NK-92 treated with Interleukin-12 subunit alpha and Interleukin-12 subunit beta, amount 100 ng/mL, for 24 hours (cell line): Measurements from ENCODE around the gene TENM4.

Source experiments
- DNase-seq: peaks from one replicate; lab custom pipeline; 2025; lab: John Stamatoyannopoulos, UW

Gene TENM4

GRCh38 chr11:79390477-79390876 is 50.4 kb downstream of the TENM4 start:
- no peak for DNase-seq

DNA sequence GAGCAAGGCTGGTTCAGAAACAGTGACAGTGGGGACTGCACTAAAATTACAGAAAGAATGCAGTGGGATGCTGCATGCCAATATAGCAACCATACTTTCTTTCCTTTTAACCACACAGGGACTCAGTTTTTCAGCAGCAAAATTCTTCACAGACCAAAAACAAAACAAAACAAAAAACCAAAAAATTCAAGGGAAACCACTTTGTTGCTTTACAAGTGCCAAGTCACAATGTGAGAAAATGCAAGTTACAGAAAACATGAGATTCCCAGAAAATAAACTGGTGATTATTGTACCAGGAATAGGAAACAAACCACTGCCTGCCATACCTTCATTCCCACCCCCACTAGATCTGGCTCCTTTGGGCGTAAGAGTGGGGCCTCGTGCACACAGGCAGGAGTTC is 52.6 kb downstream of the TENM4 start:
- DNase-seq = no peak

DNA sequence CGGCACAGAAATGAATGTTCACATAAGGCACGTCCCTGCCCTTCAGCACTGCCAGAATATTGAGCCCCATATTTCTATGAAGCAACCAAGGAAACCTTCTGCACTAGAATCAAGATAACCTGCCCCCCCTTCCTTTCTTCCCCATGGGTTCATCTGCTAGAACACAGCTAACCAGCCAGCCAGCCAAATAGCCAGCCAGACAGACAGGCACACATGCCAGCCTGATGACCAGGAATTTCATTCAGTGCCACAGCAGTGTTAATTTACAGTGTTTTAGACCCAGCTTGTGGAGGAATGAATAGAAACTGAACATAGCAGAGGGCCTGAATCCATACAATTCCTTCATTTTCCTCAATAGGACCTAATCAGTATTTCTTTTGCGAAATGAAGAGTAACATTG is 57.0 kb downstream of the TENM4 start:
- DNase-seq = no peak

GRCh38 chr11:79382301-79383050 is 58.4 kb downstream of the TENM4 start:
- DNase-seq = no peak

DNA sequence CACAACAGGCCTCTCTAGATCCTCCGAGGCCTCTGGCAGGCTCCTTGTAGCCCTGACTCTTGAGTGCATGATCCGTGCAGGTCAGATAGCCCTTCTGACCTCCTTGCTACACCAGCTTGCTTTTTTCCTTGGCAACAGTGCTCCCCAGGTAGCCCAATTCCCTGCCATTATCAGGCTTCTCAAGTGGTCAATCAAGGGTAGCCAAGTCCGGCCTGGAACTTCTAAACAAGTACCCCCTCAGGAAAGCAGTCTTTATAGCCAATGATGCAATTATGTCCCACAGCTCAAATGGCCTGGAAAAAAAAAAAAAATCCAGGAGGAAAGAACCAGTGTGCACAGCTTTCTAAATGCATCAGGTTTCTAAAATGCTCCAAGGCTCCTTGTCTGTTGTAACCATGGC is 59.8 kb downstream of the TENM4 start:
- no peak for DNase-seq

DNA sequence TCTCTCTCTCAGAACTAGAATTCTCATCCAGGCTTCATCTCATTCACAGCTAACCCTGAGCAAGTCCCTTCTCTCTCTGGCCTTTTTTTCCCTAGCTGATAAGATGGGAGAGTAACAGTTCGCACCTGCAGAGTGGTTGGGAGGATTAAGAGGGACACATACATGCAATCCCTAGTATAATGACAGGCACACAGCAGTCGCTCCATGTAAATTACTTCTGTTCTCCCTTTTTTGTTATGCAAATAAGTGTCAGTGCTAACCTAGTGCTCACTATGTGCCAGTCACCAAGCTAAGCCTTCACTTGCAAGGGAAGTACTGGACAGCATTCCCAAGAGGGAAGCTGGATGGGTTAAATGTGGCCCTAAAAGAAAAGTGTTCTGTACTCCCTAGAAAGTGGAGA is 63.4 kb downstream of the TENM4 start:
- no peak for DNase-seq

GRCh38 chr11:79375818-79376550 is 64.8 kb downstream of the TENM4 start:
- DNase-seq = no peak

- no peak for DNase-seq
Observed at GRCh38 chr11:79374727-79375126, 66.1 kb downstream of the TENM4 start.

- no peak for DNase-seq
Observed at GRCh38 chr11:79371724-79372123, 69.1 kb downstream of the TENM4 start.

GRCh38 chr11:79371152-79371551 is 69.7 kb downstream of the TENM4 start:
- no peak for DNase-seq

- no peak for DNase-seq
Observed at GRCh38 chr11:79369055-79369454, 71.8 kb downstream of the TENM4 start.

DNA sequence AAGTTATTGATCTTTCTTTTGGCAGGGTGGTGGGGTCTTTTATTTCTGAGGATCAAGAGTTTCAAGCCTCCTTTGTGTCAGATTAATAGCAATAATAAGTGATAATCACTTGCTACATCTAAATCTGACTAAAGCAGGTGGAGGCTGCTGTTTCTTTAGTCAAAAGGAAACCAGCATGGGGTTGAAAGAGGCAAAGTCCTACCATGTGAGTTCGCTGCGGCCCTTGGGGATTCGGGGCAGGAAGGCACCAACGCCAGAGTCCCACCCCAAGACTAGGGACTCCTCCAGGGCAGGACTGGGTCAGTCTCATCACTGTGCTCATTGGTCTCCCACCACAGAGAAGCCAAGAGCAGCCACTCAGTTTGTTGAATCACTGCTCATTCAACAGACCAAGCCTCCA is 73.0 kb downstream of the TENM4 start:
- no peak for DNase-seq

- DNase-seq = no peak
Observed at GRCh38 chr11:79366218-79366617, 74.6 kb downstream of the TENM4 start.

GRCh38 chr11:79363861-79364378 is 76.9 kb downstream of the TENM4 start:
- DNase-seq = no peak

GRCh38 chr11:79363256-79363655 is 77.6 kb downstream of the TENM4 start:
- no peak for DNase-seq

- DNase-seq = no peak
Observed at GRCh38 chr11:79362821-79363220, 78.0 kb downstream of the TENM4 start.

GRCh38 chr11:79362206-79362757 is 78.5 kb downstream of the TENM4 start:
- no peak for DNase-seq

DNA sequence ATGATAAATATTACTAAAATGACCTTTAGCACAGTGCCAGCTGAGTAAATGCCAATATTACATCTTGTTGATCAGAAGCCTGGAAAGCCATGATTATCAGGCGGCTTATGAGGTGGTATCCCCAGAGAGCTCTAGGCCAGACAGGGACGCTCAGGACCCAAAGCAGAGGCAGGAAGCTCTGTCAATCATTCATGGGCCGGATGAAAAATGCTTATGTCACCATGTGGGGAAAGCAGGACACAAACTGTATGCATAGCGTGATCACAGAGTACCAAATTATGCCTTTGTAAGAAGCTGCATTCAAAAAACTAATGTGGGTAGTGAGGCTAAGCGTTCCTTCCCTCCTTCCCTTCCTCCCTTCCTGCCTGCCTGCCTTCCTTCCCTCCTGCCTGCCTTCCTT is 82.6 kb downstream of the TENM4 start:
- no peak for DNase-seq

- DNase-seq = no peak
Observed at GRCh38 chr11:79353706-79354105, 87.1 kb downstream of the TENM4 start.

GRCh38 chr11:79352349-79352703 is 88.5 kb downstream of the TENM4 start:
- no peak for DNase-seq

DNA sequence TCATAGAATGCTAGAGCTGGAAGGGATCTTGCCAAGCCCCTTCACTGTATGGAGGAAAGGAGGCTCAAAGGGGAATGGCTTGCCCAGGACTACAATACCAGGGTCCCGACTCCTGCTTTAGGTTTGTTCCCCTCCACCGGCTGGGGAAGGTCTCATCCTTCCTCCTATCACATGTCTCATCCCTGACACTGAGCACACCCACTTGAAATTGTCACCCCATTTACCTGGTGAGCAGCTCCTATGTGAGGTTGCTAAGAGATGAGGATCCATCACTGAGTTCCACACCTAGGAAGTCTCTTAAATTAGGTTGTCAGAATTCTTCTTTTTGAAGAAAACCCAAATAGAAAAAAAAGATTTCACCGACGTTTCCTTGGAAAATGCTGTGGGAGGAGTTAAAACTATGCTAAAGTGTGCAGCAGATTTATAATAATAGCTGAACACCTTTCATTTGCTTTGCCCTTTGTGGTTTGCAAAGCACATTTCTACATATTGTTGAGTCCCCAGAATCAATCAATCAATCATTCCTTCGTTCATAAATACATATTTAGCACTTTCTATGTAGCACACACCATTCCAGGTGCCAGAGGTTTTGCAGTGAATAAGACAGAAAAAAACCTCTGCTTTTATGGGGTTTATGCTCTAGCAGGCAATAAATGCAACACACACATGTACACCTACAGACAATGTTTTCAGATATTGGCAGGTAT is 91.7 kb downstream of the TENM4 start:
- DNase-seq = no peak

- no peak for DNase-seq
Observed at GRCh38 chr11:79346021-79346420, 94.8 kb downstream of the TENM4 start.
